Activated CD4-positive, alpha-beta T cell treated with anti-CD3 and anti-CD28 coated beads, Interleukin-2, amount 10 ng/mL, durations not matched to agents 24 days and 14 days (primary cell): ENCODE measurements around the gene SSC5D. TPM values are rescaled to one million over a fixed set of nuclear protein-coding genes. Genes with fewer than 3 reads are reported as not detected.

ENCODE experiments used
- DNase-seq: peaks from one replicate; pipeline ENCODE4 v3.0.0; 2022
- H3K27ac Mint-ChIP-seq: one replicate; pipeline ENCODE4 v1.8.0; 2022; ENCODE audit warnings: mild to moderate bottlenecking, mixed read lengths
- H3K27me3 Mint-ChIP-seq: one replicate; pipeline ENCODE4 v1.8.0; 2022; ENCODE audit warnings: mixed read lengths
- H3K36me3 Mint-ChIP-seq: one replicate; pipeline ENCODE4 v1.8.0; 2022; ENCODE audit warnings: low read depth, mild to moderate bottlenecking, mixed read lengths
- H3K4me1 Mint-ChIP-seq: one replicate; pipeline ENCODE4 v1.8.0; 2021; ENCODE audit warnings: mixed read lengths
- H3K4me3 Mint-ChIP-seq: one replicate; pipeline ENCODE4 v1.8.0; 2022; ENCODE audit warnings: mild to moderate bottlenecking, moderate library complexity, mixed read lengths
- H3K9me3 Mint-ChIP-seq: one replicate; pipeline ENCODE4 v1.8.0; 2021; ENCODE audit warnings: mixed read lengths
- intact Hi-C: fragments of 100-400 bp; cut with micrococcal nuclease; formaldehyde crosslinking; loops from one replicate; pipeline ENCODE4 v1.15.1; 2023
- total RNA-seq: library from RNA; stranded (reverse); gene quantifications from 2 replicates; pipeline ENCODE4 v1.2.3, GENCODE V29; 2022

SSC5D gene
- total RNA-seq, 1 donor from 2014 or later = 0.19 TPM

- no peak for DNase-seq
- H3K27me3 Mint-ChIP-seq = no peaks in the 10 kb centered on the region
- no peaks in the 10 kb centered on the region for H3K36me3 Mint-ChIP-seq
- no peaks in the 10 kb centered on the region for H3K9me3 Mint-ChIP-seq
- H3K27ac Mint-ChIP-seq = no peak overlapping the region
- peaks cover 15% of the 10 kb centered on the region for H3K4me1 Mint-ChIP-seq
- H3K4me3 Mint-ChIP-seq = no peak overlapping the region
- intact Hi-C loops = no loop called here
Observed at GRCh38 chr19:55473225-55474012, 14.8 kb upstream of the SSC5D start.

GRCh38 chr19:55474269-55475265, 13.7 kb upstream of the SSC5D start:
- H3K27ac Mint-ChIP-seq = no peak overlapping the region
- DNase-seq = no peak
- intact Hi-C loops = loop anchor here (5.0 kb wide), 1 partner anchor 1012 kb away; the partner anchor contains the start of gene LENG9
- H3K4me3 Mint-ChIP-seq = peak overlapping the region; percentile 93
- H3K36me3 Mint-ChIP-seq = no peaks in the 10 kb centered on the region
- H3K27me3 Mint-ChIP-seq = no peaks in the 10 kb centered on the region
- no peaks in the 10 kb centered on the region for H3K9me3 Mint-ChIP-seq
- H3K4me1 Mint-ChIP-seq = peaks cover 23% of the 10 kb centered on the region

DNA sequence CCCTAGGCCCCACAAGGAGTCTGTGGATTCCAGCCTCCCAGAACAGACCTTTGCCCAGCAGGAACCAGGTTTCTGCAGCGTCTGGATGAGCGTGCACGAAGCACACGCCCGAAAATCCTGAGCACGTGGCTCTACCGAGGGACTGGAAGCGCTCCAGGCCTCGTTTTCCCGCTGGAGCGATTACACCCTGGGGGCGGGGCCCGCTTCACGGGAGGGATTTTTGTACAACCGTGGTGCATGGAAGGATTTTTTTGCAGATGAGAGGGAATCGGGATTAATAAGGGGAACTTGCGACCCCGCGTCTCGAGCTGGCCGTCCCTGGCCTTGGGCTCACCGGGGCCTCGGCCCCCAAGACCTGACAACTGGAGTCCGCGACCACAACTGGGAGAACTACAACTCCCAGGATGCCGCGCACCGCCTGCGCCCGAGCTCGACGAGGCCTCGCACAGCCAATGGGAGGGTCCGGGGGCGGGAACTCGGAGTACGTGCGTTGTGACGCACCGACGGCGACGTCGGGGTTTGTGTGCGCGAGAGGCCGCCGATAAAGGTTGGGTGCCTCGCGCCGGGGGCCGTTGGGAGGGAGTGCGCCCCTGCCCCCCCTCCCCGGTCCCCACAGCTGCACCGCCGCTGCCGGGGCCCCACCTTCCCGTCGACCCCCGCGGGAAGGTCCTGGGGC, 12.0 kb upstream of the SSC5D start, which contains the start of gene ZNF628:
ZNF628 (plus strand) TSS at position 518 of the 676 bp plus-strand sequence. CDS start 3,294 bp downstream, outside the sequence.
- intact Hi-C loops = loop anchor here (1.0 to 5.0 kb wide), 5 partner anchors 9 to 1014 kb away; partner anchors contain the start of genes FIZ1, ISOC2, LENG9 and NAT14
- peak; percentile 99 for DNase-seq
- no peaks in the 10 kb centered on the region for H3K9me3 Mint-ChIP-seq
- peak within 1 kb of the TSS; percentile 96 for H3K27ac Mint-ChIP-seq
- peaks cover 3% of the 10 kb centered on the region for H3K36me3 Mint-ChIP-seq
- H3K4me3 Mint-ChIP-seq = peak within 1 kb of the TSS; percentile 93
- H3K27me3 Mint-ChIP-seq = no peaks in the 10 kb centered on the region
- peaks cover 23% of the 10 kb centered on the region for H3K4me1 Mint-ChIP-seq

DNA sequence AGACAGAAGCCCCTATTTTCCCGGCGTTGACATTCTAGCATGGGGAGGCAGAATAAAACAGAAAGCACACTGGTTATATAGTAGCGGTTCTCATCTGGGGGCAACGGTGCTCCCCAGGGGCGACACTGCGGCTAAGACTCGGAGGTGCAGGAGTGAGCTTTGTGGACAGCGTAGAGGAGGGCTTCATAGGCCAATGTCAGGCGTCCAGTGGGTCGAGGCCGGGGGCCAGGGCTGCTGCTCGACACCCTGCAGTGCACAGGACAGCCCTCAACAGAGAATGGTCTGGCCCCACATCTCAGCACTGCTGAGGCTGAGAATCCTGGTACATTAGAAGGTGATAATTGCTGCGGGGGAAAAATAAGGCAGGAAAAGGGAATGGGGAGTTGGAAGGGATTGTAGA, 10.3 kb upstream of the SSC5D start:
- intact Hi-C loops = loop anchor here (5.0 kb wide), 1 partner anchor 1016 kb away; the partner anchor contains the start of gene LENG9
- no peaks in the 10 kb centered on the region for H3K27me3 Mint-ChIP-seq
- H3K4me3 Mint-ChIP-seq = peak overlapping the region; percentile 91

DNA sequence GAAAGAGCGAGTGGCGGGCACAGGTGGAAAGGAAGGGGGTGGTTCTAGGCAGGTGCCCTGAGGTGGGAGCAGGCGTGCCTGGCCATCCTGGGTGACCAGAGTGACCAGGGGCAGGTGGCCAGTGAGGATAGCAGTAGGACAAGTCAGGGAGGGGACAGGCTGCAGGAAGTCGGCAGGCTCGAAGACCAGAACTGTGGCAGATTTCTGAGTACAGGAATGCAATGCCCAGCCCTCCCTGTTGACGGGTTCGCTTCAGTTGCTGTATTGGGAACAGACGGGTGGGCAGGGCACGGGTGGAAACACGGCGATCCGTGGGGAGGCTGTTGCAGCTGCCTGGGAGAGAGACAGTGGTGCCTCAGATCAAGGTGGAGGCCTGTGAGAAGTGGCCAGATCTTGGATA, 9.9 kb upstream of the SSC5D start:
- no peak for DNase-seq
- H3K4me1 Mint-ChIP-seq = peaks cover 23% of the 10 kb centered on the region
- peaks cover 3% of the 10 kb centered on the region for H3K36me3 Mint-ChIP-seq
- intact Hi-C loops = loop anchor here (5.0 kb wide), 1 partner anchor 1016 kb away; the partner anchor contains the start of gene LENG9
- H3K9me3 Mint-ChIP-seq = no peaks in the 10 kb centered on the region
- no peaks in the 10 kb centered on the region for H3K27me3 Mint-ChIP-seq
- H3K27ac Mint-ChIP-seq = no peak overlapping the region
- peak overlapping the region; percentile 91 for H3K4me3 Mint-ChIP-seq

More for the DNA sequence above, 10.3 kb upstream of the SSC5D start:
- Mint-ChIP-seq H3K4me1 (peaks cover 23% of the 10 kb centered on the region), H3K36me3 (peaks cover 3% of the 10 kb centered on the region), H3K27ac (peak overlapping the region; percentile 15), H3K9me3 (no peaks in the 10 kb centered on the region)
- no peak for DNase-seq

- Mint-ChIP-seq H3K4me1 (peaks cover 23% of the 10 kb centered on the region), H3K36me3 (peaks cover 3% of the 10 kb centered on the region), H3K9me3 (no peaks in the 10 kb centered on the region), H3K27me3 (no peaks in the 10 kb centered on the region), H3K4me3 (peak overlapping the region; percentile 91), H3K27ac (no peak overlapping the region)
- intact Hi-C loops = loop anchor here (5.0 kb wide), 1 partner anchor 1017 kb away; the partner anchor contains the start of gene LENG9
- no peak for DNase-seq
Observed at GRCh38 chr19:55479045-55479444, 9.2 kb upstream of the SSC5D start.

GRCh38 chr19:55479451-55480230, 8.6 kb upstream of the SSC5D start:
- H3K27me3 Mint-ChIP-seq = no peaks in the 10 kb centered on the region
- H3K27ac Mint-ChIP-seq = no peak overlapping the region
- intact Hi-C loops = loop anchor here (5.0 kb wide), 1 partner anchor 1017 kb away; the partner anchor contains the start of gene LENG9
- H3K4me1 Mint-ChIP-seq = peaks cover 23% of the 10 kb centered on the region
- peaks cover 3% of the 10 kb centered on the region for H3K36me3 Mint-ChIP-seq
- no peaks in the 10 kb centered on the region for H3K9me3 Mint-ChIP-seq
- no peak overlapping the region for H3K4me3 Mint-ChIP-seq
- DNase-seq = no peak

- peaks cover 20% of the 10 kb centered on the region for H3K4me1 Mint-ChIP-seq
- no peak overlapping the region for H3K4me3 Mint-ChIP-seq
- no peak for DNase-seq
- no peaks in the 10 kb centered on the region for H3K27me3 Mint-ChIP-seq
- no peak overlapping the region for H3K27ac Mint-ChIP-seq
- H3K9me3 Mint-ChIP-seq = no peaks in the 10 kb centered on the region
- intact Hi-C loops = no loop called here
- peaks cover 6% of the 10 kb centered on the region for H3K36me3 Mint-ChIP-seq
Observed at GRCh38 chr19:55481148-55481793, 7.0 kb upstream of the SSC5D start.

GRCh38 chr19:55481794-55482155, 6.5 kb upstream of the SSC5D start:
- H3K9me3 Mint-ChIP-seq = no peaks in the 10 kb centered on the region
- H3K36me3 Mint-ChIP-seq = peaks cover 6% of the 10 kb centered on the region
- H3K4me1 Mint-ChIP-seq = peaks cover 20% of the 10 kb centered on the region
- H3K27me3 Mint-ChIP-seq = no peaks in the 10 kb centered on the region
- H3K4me3 Mint-ChIP-seq = no peak overlapping the region
- H3K27ac Mint-ChIP-seq = no peak overlapping the region
- intact Hi-C loops = no loop called here
- no peak for DNase-seq

DNA sequence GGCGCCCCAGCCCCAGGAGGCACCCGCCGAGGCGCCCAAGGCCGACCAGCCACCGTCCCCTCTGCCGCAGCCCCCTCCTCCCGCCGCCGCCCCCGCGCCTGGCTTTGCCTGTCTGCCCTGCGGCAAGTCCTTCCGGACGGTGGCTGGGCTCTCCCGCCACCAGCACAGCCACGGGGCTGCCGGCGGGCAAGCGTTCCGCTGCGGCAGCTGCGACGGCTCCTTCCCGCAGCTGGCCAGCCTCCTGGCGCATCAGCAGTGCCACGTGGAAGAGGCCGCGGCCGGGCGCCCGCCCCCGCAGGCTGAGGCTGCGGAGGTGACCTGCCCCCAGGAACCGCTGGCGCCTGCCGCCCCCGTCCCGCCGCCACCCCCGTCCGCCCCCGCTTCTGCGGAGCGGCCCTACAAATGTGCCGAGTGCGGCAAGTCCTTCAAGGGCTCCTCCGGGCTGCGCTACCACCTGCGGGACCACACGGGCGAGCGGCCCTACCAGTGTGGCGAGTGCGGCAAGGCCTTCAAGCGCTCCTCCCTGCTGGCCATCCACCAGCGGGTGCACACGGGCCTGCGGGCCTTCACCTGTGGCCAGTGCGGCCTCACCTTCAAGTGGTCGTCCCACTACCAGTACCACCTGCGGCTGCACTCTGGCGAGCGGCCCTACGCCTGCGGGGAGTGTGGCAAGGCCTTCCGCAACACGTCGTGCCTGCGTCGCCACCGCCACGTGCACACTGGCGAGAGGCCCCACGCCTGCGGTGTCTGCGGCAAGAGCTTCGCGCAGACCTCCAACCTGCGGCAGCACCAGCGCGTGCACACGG, 5.9 kb upstream of the SSC5D start:
- Mint-ChIP-seq H3K9me3 (no peaks in the 10 kb centered on the region), H3K36me3 (peaks cover 6% of the 10 kb centered on the region), H3K27me3 (no peaks in the 10 kb centered on the region), H3K4me3 (no peak overlapping the region), H3K4me1 (peaks cover 21% of the 10 kb centered on the region), H3K27ac (no peak overlapping the region)
- DNase-seq = no peak
- intact Hi-C loops = no loop called here

DNA sequence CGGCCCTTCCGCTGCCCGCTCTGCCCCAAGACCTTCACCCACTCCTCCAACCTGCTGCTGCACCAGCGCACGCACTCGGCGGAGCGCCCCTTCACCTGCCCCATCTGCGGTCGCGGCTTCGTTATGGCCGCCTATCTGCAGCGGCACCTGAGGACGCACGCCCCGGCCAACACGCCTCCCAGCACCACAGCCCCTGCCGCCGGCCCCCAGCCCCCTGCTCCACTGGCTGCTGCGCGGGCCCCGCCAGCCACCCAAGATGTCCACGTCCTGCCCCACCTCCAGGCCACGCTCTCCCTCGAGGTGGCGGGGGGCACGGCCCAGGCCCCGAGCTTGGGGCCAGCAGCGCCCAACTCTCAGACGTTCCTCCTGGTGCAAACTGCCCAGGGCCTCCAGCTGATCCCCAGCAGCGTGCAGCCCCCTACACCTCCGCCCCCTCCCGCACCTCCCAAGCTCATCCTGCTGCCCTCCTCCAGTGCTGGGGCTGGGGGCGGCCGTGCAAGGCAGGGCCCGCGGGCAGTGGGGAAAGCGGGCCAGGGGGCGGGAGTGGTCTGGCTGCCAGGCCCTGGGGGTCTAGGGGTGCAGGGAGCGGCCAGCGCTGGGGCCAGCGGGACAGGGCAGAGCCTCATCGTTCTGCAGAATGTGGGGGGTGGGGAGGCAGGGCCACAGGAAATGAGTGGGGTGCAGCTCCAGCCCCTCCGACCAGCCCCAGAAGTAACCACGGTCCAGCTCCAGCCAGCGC, 5.1 kb upstream of the SSC5D start:
- intact Hi-C loops = no loop called here

More for the DNA sequence above, 5.1 kb upstream of the SSC5D start:
- no peak overlapping the region for H3K27ac Mint-ChIP-seq
- no peaks in the 10 kb centered on the region for H3K9me3 Mint-ChIP-seq
- peaks cover 19% of the 10 kb centered on the region for H3K4me1 Mint-ChIP-seq
- H3K4me3 Mint-ChIP-seq = no peak overlapping the region
- no peaks in the 10 kb centered on the region for H3K27me3 Mint-ChIP-seq
- DNase-seq = no peak
- peaks cover 6% of the 10 kb centered on the region for H3K36me3 Mint-ChIP-seq
